HepG2 (cell line): ENCODE data around the gene FAM162A. TPM values are rescaled to one million over a fixed set of nuclear protein-coding genes. Genes with fewer than 3 reads are reported as not detected.

Experiments used
- CHD4 ChIP-seq: fragments of 200-600 bp; sonication (generic); IDR thresholded peaks from 2 replicates; pipeline ENCODE4 v1.7.0; 2017; ENCODE audit warnings: mild to moderate bottlenecking, low read length, borderline replicate concordance
- PAF1 ChIP-seq: IDR thresholded peaks from 2 replicates; pipeline ENCODE4 v1.6.1; 2016; ENCODE audit warnings: missing genetic modification reagents, missing compliant biosample characterization
- RFX1 ChIP-seq: fragments of 450-650 bp; IDR thresholded peaks from 2 replicates; pipeline ENCODE4 v1.6.1; 2017
- XRCC5 ChIP-seq: fragments of 200-400 bp; formaldehyde crosslinking; optimal IDR thresholded peaks from 2 replicates; pipeline ENCODE3; 2017; ENCODE audit warnings: mild to moderate bottlenecking, low read length
- ZBTB20 ChIP-seq: sonication (generic); formaldehyde crosslinking; IDR thresholded peaks from 2 replicates; pipeline ENCODE4 v1.8.1; 2023; ENCODE audit warnings: missing genetic modification reagents, low read depth, mild to moderate bottlenecking, borderline replicate concordance
- ZMYM2 ChIP-seq: sonication (generic); formaldehyde crosslinking; IDR thresholded peaks from 2 replicates; pipeline ENCODE4 v1.8.0; 2022; ENCODE audit warnings: mild to moderate bottlenecking, missing genetic modification reagents
- ZNF253 ChIP-seq: sonication (generic); formaldehyde crosslinking; IDR thresholded peaks from 2 replicates; pipeline ENCODE4 v1.8.0; 2022; ENCODE audit warnings: mild to moderate bottlenecking, missing genetic modification reagents, borderline replicate concordance
- ZNF335 ChIP-seq: sonication (generic); formaldehyde crosslinking; IDR thresholded peaks from 2 replicates; pipeline ENCODE4 v1.4.0; 2020; ENCODE audit warnings: missing genetic modification reagents
- ZNF44 ChIP-seq: sonication (generic); formaldehyde crosslinking; IDR thresholded peaks from 2 replicates; pipeline ENCODE4 v1.5.1; 2020; ENCODE audit warnings: mild to moderate bottlenecking, missing genetic modification reagents
- ZNF605 ChIP-seq: sonication (generic); formaldehyde crosslinking; IDR thresholded peaks from 2 replicates; pipeline ENCODE4 v1.8.0; 2022; ENCODE audit warnings: mild to moderate bottlenecking, missing genetic modification reagents
- ZNF616 ChIP-seq: sonication (generic); formaldehyde crosslinking; IDR thresholded peaks from 2 replicates; pipeline ENCODE4 v1.5.0; 2020; ENCODE audit warnings: low read depth, mild to moderate bottlenecking, missing genetic modification reagents
- ZSCAN30 ChIP-seq: sonication (generic); formaldehyde crosslinking; IDR thresholded peaks from 2 replicates; pipeline ENCODE4 v1.5.0; 2020; ENCODE audit warnings: mild to moderate bottlenecking, missing genetic modification reagents
- polyA plus RNA-seq, 8 experiments: library from polyadenylated mRNA; depleted of rRNA in 3 of 8; stranded (reverse) in 7 of 8; unstranded in 1 of 8; fragments of >200 nt; fragmentation: Illumina TruSeq in 4 of 8; extraction: Trizol in 4 of 8; gene quantifications; 2 replicates each; pipeline versions ENCODE4 v1.2.1 to v1.2.3, GENCODE V29; 2011 to 2016; ENCODE audit warnings: low read depth in 4 of 8, missing spikeins in 1 of 8, mixed read lengths in 1 of 8; ENCODE audit not compliant: insufficient read depth in 1 of 8
- total RNA-seq, 5 experiments: library from RNA; depleted of rRNA; stranded (reverse); fragments of >200 nt; fragmentation: Illumina TruSeq; extraction: Trizol; gene quantifications; 2 replicates each; pipeline ENCODE4 v1.2.3, GENCODE V29; 2016; ENCODE audit warnings: low read depth in 1 of 5
- TF ChIP-seq, protein P1 (sequence below): sonication (generic); formaldehyde crosslinking; IDR thresholded peaks from 2 replicates; pipeline ENCODE4 v1.4.0; 2020; ENCODE audit warnings: missing genetic modification reagents, borderline replicate concordance
- TF ChIP-seq, protein P2 (sequence below): sonication (generic); formaldehyde crosslinking; IDR thresholded peaks from 2 replicates; pipeline ENCODE4 v1.4.0; 2020; ENCODE audit warnings: missing genetic modification reagents, borderline replicate concordance
- TF ChIP-seq, protein P3 (sequence below): sonication (generic); formaldehyde crosslinking; IDR thresholded peaks from 2 replicates; pipeline ENCODE4 v1.5.1; 2020; ENCODE audit warnings: mild to moderate bottlenecking, missing genetic modification reagents, moderate library complexity

FAM162A gene
- total and polyA plus RNA-seq, 2 of the 13 experiments (the other 11 are each of a cell fraction or from before 2014, with no cell fraction given), result 115 to 155 TPM

DNA sequence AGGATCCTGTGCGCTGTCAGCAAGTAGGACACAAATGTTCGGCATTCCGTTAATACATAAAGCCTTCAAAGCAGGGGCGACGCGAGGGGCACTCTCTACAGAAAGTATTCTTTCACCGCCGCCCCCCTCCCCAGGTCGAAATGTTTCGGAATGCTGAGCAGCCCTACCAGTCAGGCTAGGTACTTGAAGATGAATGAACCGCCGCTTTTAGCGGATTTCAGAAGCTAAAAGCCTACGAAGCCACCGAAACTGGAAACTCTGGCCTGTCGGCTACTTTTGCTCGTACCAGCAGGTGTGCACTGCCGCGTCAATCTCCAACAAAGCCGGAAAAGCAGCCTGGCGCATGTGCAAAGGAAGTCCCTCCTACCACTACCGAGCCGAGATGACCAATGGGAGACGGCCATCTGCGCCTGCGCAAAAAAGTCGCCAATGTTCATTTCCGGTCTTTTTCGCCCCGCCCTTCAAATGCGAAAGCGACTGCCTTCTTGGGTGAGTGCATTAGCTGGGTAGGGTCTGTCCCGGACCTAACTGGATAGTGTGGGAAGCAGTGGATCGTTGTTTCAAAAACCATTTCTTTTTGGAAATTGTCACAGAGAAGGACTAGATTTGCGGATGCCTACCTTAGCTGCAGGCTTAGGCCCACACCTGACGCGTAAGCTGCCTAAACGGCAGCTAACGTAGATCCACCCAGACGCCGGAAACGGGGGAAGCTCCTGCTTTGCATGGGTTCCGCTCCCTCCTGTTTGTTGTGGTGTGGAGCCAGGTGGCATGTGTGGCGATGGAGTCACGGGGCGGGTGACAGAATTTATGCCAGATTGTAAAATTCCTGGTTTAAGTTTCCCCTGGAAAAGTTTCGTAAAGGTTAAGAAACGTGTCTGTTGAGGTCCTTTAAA is 32.0 kb downstream of the FAM162A start, which contains the start of gene WDR5B (continued):
- TF ChIP-seq, protein P1, sequence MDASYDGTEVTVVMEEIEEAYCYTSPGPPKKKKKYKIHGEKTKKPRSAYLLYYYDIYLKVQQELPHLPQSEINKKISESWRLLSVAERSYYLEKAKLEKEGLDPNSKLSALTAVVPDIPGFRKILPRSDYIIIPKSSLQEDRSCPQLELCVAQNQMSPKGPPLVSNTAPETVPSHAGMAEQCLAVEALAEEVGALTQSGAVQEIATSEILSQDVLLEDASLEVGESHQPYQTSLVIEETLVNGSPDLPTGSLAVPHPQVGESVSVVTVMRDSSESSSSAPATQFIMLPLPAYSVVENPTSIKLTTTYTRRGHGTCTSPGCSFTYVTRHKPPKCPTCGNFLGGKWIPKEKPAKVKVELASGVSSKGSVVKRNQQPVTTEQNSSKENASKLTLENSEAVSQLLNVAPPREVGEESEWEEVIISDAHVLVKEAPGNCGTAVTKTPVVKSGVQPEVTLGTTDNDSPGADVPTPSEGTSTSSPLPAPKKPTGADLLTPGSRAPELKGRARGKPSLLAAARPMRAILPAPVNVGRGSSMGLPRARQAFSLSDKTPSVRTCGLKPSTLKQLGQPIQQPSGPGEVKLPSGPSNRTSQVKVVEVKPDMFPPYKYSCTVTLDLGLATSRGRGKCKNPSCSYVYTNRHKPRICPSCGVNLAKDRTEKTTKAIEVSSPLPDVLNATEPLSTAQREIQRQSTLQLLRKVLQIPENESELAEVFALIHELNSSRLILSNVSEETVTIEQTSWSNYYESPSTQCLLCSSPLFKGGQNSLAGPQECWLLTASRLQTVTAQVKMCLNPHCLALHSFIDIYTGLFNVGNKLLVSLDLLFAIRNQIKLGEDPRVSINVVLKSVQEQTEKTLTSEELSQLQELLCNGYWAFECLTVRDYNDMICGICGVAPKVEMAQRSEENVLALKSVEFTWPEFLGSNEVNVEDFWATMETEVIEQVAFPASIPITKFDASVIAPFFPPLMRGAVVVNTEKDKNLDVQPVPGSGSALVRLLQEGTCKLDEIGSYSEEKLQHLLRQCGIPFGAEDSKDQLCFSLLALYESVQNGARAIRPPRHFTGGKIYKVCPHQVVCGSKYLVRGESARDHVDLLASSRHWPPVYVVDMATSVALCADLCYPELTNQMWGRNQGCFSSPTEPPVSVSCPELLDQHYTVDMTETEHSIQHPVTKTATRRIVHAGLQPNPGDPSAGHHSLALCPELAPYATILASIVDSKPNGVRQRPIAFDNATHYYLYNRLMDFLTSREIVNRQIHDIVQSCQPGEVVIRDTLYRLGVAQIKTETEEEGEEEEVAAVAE (CRISPR knock-in tag), result no peak; the same call in 1 of the 2 replicates
- TF ChIP-seq ZMYM2 (no peak), ZNF616 (CRISPR knock-in tag) (no peak), ZNF335 (peak; percentile 57; the same call in 1 of the 2 replicates), ZNF253 (CRISPR knock-in tag) (no peak), ZBTB20 (0 out of 2 replicates have a peak, but pooled peaks have one; percentile 12), ZNF44 (CRISPR knock-in tag) (0 out of 2 replicates have a peak, but pooled peaks have one; percentile 1), ZNF605 (peak; percentile 98), ZSCAN30 (CRISPR knock-in tag) (no peak), CHD4 (no peak), RFX1 (no peak), XRCC5 (peak; percentile 39), PAF1 (CRISPR knock-in tag) (no peak)
- TF ChIP-seq, protein P2, sequence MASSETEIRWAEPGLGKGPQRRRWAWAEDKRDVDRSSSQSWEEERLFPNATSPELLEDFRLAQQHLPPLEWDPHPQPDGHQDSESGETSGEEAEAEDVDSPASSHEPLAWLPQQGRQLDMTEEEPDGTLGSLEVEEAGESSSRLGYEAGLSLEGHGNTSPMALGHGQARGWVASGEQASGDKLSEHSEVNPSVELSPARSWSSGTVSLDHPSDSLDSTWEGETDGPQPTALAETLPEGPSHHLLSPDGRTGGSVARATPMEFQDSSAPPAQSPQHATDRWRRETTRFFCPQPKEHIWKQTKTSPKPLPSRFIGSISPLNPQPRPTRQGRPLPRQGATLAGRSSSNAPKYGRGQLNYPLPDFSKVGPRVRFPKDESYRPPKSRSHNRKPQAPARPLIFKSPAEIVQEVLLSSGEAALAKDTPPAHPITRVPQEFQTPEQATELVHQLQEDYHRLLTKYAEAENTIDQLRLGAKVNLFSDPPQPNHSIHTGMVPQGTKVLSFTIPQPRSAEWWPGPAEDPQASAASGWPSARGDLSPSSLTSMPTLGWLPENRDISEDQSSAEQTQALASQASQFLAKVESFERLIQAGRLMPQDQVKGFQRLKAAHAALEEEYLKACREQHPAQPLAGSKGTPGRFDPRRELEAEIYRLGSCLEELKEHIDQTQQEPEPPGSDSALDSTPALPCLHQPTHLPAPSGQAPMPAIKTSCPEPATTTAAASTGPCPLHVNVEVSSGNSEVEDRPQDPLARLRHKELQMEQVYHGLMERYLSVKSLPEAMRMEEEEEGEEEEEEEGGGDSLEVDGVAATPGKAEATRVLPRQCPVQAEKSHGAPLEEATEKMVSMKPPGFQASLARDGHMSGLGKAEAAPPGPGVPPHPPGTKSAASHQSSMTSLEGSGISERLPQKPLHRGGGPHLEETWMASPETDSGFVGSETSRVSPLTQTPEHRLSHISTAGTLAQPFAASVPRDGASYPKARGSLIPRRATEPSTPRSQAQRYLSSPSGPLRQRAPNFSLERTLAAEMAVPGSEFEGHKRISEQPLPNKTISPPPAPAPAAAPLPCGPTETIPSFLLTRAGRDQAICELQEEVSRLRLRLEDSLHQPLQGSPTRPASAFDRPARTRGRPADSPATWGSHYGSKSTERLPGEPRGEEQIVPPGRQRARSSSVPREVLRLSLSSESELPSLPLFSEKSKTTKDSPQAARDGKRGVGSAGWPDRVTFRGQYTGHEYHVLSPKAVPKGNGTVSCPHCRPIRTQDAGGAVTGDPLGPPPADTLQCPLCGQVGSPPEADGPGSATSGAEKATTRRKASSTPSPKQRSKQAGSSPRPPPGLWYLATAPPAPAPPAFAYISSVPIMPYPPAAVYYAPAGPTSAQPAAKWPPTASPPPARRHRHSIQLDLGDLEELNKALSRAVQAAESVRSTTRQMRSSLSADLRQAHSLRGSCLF (CRISPR knock-in tag), result peak; percentile 5; the same call in 1 of the 2 replicates
- TF ChIP-seq, protein P3, sequence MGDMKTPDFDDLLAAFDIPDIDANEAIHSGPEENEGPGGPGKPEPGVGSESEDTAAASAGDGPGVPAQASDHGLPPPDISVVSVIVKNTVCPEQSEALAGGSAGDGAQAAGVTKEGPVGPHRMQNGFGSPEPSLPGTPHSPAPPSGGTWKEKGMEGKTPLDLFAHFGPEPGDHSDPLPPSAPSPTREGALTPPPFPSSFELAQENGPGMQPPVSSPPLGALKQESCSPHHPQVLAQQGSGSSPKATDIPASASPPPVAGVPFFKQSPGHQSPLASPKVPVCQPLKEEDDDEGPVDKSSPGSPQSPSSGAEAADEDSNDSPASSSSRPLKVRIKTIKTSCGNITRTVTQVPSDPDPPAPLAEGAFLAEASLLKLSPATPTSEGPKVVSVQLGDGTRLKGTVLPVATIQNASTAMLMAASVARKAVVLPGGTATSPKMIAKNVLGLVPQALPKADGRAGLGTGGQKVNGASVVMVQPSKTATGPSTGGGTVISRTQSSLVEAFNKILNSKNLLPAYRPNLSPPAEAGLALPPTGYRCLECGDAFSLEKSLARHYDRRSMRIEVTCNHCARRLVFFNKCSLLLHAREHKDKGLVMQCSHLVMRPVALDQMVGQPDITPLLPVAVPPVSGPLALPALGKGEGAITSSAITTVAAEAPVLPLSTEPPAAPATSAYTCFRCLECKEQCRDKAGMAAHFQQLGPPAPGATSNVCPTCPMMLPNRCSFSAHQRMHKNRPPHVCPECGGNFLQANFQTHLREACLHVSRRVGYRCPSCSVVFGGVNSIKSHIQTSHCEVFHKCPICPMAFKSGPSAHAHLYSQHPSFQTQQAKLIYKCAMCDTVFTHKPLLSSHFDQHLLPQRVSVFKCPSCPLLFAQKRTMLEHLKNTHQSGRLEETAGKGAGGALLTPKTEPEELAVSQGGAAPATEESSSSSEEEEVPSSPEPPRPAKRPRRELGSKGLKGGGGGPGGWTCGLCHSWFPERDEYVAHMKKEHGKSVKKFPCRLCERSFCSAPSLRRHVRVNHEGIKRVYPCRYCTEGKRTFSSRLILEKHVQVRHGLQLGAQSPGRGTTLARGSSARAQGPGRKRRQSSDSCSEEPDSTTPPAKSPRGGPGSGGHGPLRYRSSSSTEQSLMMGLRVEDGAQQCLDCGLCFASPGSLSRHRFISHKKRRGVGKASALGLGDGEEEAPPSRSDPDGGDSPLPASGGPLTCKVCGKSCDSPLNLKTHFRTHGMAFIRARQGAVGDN, result peak; percentile 82
